Breast epithelium (tissue), 4 donors: ENCODE measurements around the gene HBE1. TPM values are rescaled to one million over a fixed set of nuclear protein-coding genes. Genes with fewer than 3 reads are reported as not detected.

Experiments
- DNase-seq, 2 donors: peaks; one replicate each; pipeline ENCODE4 v3.0.0-alpha.2; 2019; ENCODE audit warnings: low spot score in 2 of 2
- H3K27ac ChIP-seq, 2 donors: fragments of 200-600 bp; sonication (generic) in 1 of 2; one replicate each; pipeline ENCODE4 v1.5.1; 2016 to 2019; ENCODE audit warnings: mild to moderate bottlenecking in 1 of 2
- H3K27me3 ChIP-seq, 2 donors: fragments of 200-600 bp; sonication (generic) in 1 of 2; one replicate each; pipeline versions ENCODE4 v1.5.1 to v1.6.0; 2017 to 2019; ENCODE audit warnings: control low read depth in 1 of 2, mild to moderate bottlenecking in 1 of 2
- H3K36me3 ChIP-seq: fragments of 200-600 bp; one replicate; pipeline ENCODE4 v1.5.1; 2019
- H3K4me1 ChIP-seq, 2 donors: fragments of 200-600 bp; sonication (generic); one replicate each; pipeline ENCODE4 v1.5.1; 2016 to 2019; ENCODE audit warnings: control low read depth in 1 of 2
- H3K4me3 ChIP-seq, 3 donors: fragments of 200-600 bp; sonication (generic); 1 replicate in 2 of 3; 2 replicates in 1 of 3; pipeline ENCODE4 v1.5.1; 2016 to 2019; ENCODE audit warnings: mild to moderate bottlenecking in 3 of 3, moderate library complexity in 2 of 3
- H3K9me3 ChIP-seq, 2 donors: fragments of 200-600 bp; sonication (generic) in 1 of 2; one replicate each; pipeline ENCODE4 v1.5.1; 2016 to 2019; ENCODE audit warnings: control low read depth in 1 of 2
- POLR2A ChIP-seq: fragments of 450-650 bp; IDR thresholded peaks from one replicate; pipeline ENCODE4 v1.6.1; 2016; ENCODE audit warnings: antibody characterized with exemption, mild to moderate bottlenecking, moderate library complexity
- POLR2AphosphoS5 ChIP-seq, 3 donors: sonication (generic); formaldehyde crosslinking; IDR thresholded peaks; one replicate each; pipeline ENCODE4 v1.6.1; 2017; ENCODE audit warnings: antibody characterized with exemption in 3 of 3
- intact Hi-C: fragments of 100-400 bp; cut with DNase I; formaldehyde crosslinking; loops from one replicate; pipeline ENCODE4 v1.15.1; 2023; ENCODE audit warnings: low total_unique reads
- total RNA-seq, 3 donors: library from RNA; depleted of rRNA; stranded (reverse); fragments of >200 nt; gene quantifications; one replicate each; pipeline ENCODE4 v1.1.0, GENCODE V29; 2016
- TF ChIP-seq, protein P1 (sequence below), 3 donors: fragments of 450-650 bp; IDR thresholded peaks; one replicate each; pipeline ENCODE4 v1.5.1; 2016 to 2017; ENCODE audit warnings: antibody characterized with exemption in 3 of 3, mild to moderate bottlenecking in 3 of 3, moderate library complexity in 3 of 3

Gene HBE1
- total RNA-seq, 3 donors from 2014 or later: not detected

DNA sequence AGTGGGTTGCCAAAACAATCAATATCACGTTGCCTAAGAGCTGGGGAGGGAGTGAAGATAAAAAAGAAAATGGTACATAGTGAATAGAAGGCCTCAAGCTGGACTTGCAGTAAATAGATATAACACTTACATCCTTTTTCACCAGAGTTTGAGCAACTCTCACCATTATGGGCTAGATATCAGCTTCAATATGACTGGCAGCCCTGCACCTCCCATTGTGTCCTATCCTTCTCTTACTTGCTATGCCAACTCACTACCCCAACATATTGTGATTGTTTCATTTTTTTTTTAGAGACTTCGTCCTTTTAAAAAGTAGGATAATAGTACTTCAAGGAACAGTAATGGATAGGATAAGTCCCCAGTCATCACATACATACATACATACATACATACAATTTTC is 27.5 kb downstream of the HBE1 start:
- no peak overlapping the region for H3K27ac ChIP-seq
- TF ChIP-seq, protein P1, sequence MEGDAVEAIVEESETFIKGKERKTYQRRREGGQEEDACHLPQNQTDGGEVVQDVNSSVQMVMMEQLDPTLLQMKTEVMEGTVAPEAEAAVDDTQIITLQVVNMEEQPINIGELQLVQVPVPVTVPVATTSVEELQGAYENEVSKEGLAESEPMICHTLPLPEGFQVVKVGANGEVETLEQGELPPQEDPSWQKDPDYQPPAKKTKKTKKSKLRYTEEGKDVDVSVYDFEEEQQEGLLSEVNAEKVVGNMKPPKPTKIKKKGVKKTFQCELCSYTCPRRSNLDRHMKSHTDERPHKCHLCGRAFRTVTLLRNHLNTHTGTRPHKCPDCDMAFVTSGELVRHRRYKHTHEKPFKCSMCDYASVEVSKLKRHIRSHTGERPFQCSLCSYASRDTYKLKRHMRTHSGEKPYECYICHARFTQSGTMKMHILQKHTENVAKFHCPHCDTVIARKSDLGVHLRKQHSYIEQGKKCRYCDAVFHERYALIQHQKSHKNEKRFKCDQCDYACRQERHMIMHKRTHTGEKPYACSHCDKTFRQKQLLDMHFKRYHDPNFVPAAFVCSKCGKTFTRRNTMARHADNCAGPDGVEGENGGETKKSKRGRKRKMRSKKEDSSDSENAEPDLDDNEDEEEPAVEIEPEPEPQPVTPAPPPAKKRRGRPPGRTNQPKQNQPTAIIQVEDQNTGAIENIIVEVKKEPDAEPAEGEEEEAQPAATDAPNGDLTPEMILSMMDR (IDR thresholded peaks at IDR 0.05): no peak
- no peak for TF ChIP-seq POLR2AphosphoS5 (IDR thresholded peaks at IDR 0.05)
- TF ChIP-seq POLR2A: no peak
- intact Hi-C loops: no loop called here
- no peak for DNase-seq
- H3K4me1 ChIP-seq: no peaks in the 10 kb centered on the region
- no peaks in the 10 kb centered on the region for H3K36me3 ChIP-seq
- H3K27me3 ChIP-seq: no peaks in the 10 kb centered on the region
- no peaks in the 10 kb centered on the region for H3K9me3 ChIP-seq
- H3K4me3 ChIP-seq: no peak overlapping the region

DNA sequence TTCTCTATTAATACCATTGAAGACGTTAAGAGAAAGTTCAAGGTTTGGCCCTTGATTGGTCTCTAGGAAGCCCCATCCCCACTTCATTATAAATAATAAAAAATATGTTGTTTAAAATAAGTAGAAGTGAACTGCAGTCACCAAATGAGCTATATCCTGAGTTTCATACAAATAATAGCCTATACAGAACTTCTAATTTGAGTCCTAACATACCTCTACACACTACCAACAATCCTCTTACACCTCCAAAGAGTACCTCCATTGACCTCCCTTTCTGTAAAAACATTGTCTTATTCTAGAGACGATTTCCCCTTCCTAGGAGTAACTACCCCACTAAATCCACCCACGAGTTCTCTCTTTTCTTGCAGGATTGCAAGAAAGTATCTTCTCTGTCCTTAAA is 28.3 kb downstream of the HBE1 start:
- DNase-seq: no peak
- Histone ChIP-seq H3K27me3 (no peaks in the 10 kb centered on the region), H3K27ac (no peak overlapping the region), H3K4me1 (no peaks in the 10 kb centered on the region), H3K36me3 (no peaks in the 10 kb centered on the region), H3K9me3 (no peaks in the 10 kb centered on the region), H3K4me3 (no peak overlapping the region)
- intact Hi-C loops: no loop called here
- TF ChIP-seq, protein P1 (IDR thresholded peaks at IDR 0.05): no peak
- TF ChIP-seq POLR2A: no peak
- no peak for TF ChIP-seq POLR2AphosphoS5 (IDR thresholded peaks at IDR 0.05)

DNA sequence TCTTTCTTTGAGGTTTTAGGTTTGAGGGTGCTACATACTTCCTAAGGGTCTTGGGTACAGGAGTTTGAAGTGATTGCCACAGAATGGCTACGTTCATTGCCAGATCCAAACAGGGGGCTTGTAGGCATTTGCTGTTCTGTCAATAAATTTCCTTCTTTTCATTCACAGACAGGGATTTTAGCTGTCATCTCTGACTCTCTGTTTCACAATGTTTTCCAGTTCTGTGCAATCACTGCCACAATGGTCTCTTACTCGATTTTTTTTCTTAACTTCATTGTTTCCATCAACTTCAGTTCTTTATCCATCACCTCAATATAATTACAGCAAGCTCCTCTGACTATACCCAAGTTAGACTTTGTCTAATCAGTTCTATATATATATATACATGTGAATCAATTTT is 29.3 kb downstream of the HBE1 start:
- intact Hi-C loops: no loop called here
- H3K27ac ChIP-seq: no peak overlapping the region
- H3K9me3 ChIP-seq: no peaks in the 10 kb centered on the region
- no peak for DNase-seq
- no peaks in the 10 kb centered on the region for H3K27me3 ChIP-seq
- TF ChIP-seq POLR2A: no peak
- H3K36me3 ChIP-seq: no peaks in the 10 kb centered on the region
- H3K4me3 ChIP-seq: no peak overlapping the region
- no peaks in the 10 kb centered on the region for H3K4me1 ChIP-seq

DNA sequence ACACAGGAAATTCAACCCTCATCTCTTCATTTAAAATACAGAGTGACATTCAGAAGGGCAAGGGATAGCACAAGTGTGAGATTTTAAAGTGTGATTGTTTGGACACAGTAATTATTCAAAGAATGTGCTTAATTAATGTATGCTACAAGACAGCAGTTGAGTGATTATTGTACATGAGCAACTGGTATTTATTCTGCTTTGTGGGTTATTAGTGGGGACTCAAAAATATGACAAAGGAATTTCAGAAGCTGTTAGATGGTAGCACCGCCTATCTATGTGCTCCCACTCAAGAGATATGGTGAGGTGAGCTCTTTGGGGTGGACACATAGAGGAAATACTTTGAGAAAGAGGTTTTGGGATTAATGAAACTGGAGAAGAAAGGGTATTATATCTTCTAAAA is 29.7 kb downstream of the HBE1 start:
- Histone ChIP-seq H3K36me3 (no peaks in the 10 kb centered on the region), H3K27me3 (no peaks in the 10 kb centered on the region), H3K9me3 (no peaks in the 10 kb centered on the region), H3K4me1 (no peaks in the 10 kb centered on the region), H3K27ac (no peak overlapping the region), H3K4me3 (no peak overlapping the region)
- DNase-seq: no peak
- intact Hi-C loops: no loop called here
- no peak for TF ChIP-seq POLR2A
- TF ChIP-seq, protein P1 (IDR thresholded peaks at IDR 0.05): no peak
- TF ChIP-seq POLR2AphosphoS5 (IDR thresholded peaks at IDR 0.05): no peak

DNA sequence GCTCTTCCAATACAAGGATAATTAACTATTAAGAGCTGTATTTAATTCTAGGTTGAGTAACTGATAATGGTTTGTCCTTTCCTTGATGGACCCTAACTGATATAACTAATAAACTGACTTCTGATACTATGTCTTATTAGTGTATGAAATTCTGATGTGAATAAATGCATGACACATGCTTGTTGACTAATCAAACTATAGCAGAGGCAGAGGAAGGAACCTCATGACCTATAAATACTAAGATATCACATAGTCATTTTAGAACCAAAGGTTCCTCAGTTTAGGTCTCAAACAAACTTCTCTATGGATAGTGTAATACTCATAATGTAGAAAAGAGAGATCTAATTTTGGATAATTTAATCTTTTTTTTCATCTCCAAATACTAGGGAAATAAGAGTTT is 30.7 kb downstream of the HBE1 start:
- TF ChIP-seq POLR2A (no peak), POLR2AphosphoS5 (IDR thresholded peaks at IDR 0.05) (no peak)
- TF ChIP-seq, protein P1 (IDR thresholded peaks at IDR 0.05): no peak
- no peak overlapping the region for H3K4me3 ChIP-seq
- no peak overlapping the region for H3K27ac ChIP-seq
- H3K36me3 ChIP-seq: no peaks in the 10 kb centered on the region
- H3K9me3 ChIP-seq: no peaks in the 10 kb centered on the region
- H3K27me3 ChIP-seq: no peaks in the 10 kb centered on the region
- H3K4me1 ChIP-seq: no peaks in the 10 kb centered on the region
- DNase-seq: no peak
- intact Hi-C loops: no loop called here

DNA sequence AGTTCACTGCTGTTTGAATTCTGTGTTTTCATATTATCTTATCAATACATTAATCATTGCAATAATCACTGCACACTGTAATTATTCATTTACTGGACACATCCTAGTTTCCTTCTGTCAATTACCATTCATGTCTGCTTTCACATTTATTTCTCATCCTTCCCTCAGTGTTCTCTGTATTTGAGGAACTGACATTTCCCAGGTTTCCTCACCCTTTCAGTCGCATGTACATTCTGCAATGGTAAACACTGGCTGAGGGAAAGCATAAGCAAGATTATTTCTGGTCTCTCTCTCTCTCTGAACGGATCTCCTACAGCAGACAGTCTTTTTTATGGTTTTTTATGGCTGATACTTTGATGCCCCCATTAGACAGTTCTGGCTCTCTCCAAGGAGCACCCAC is 31.3 kb downstream of the HBE1 start:
- no peak for DNase-seq
- H3K36me3 ChIP-seq: no peaks in the 10 kb centered on the region
- TF ChIP-seq, protein P1 (IDR thresholded peaks at IDR 0.05): no peak
- TF ChIP-seq POLR2A: no peak
- intact Hi-C loops: no loop called here
- H3K4me1 ChIP-seq: no peaks in the 10 kb centered on the region
- no peaks in the 10 kb centered on the region for H3K9me3 ChIP-seq
- no peaks in the 10 kb centered on the region for H3K27me3 ChIP-seq
- no peak overlapping the region for H3K27ac ChIP-seq
- no peak overlapping the region for H3K4me3 ChIP-seq
